A549 (cell line): ENCODE measurements around the gene MTFP1. TPM values are rescaled to one million over a fixed set of nuclear protein-coding genes. Genes with fewer than 3 reads are reported as not detected.
A peak's percentile ranks its signal among the peaks of the same experiment; 100 is the strongest.

Experiments
- ATAC-seq, 2 experiments: fragments of 200-7000 bp in 1 of 2; fragments of >200 bp in 1 of 2; cut with Nextera tagmentation in 1 of 2; cut with Tn5 transposase in 1 of 2; 3 replicates each; pipeline versions ENCODE4 v1.8.0 to v1.9.1; 2018 to 2020; ENCODE audit warnings: mild to moderate bottlenecking in 1 of 2, moderate library complexity in 1 of 2
- CTCF ChIA-PET: fragments of 300-600 bp; sonication (Branson Sonifier 250); formaldehyde crosslinking; extraction: SDS; loops from one replicate; lab custom pipeline; 2021; ENCODE audit warnings: antibody characterized with exemption, inconsistent platforms; lab: Yijun Ruan, JAX
- POLR2A ChIA-PET: fragments of 350-600 bp; formaldehyde crosslinking; extraction: SDS; loops from one replicate; lab custom pipeline; 2021; ENCODE audit warnings: antibody characterized with exemption, inconsistent platforms; lab: Yijun Ruan, JAX
- DNase-seq, 2 experiments: peaks; one replicate each; pipeline versions ENCODE4 v3.0.0 to v3.0.0-alpha.2; 2011 to 2016; ENCODE audit warnings: low read depth in 1 of 2, low spot score in 1 of 2
- FAIRE-seq: peaks from 2 replicates; lab custom pipeline; 2011; peaks lifted over from hg19 to GRCh38; lab: Jason Lieb, UNC
- H3K27ac ChIP-seq, 2 experiments: fragments of >200 bp; sonication (Bioruptor Twin); formaldehyde crosslinking; 3 replicates each; pipeline ENCODE4 v1.5.1; 2016 to 2017
- H3K4me1 ChIP-seq: fragments of >200 bp; sonication (Bioruptor Twin); formaldehyde crosslinking; 3 replicates; pipeline ENCODE4 v1.6.1; 2016
- H3K4me2 ChIP-seq: fragments of >200 bp; sonication (Bioruptor Twin); formaldehyde crosslinking; 3 replicates; pipeline ENCODE4 v1.6.1; 2016
- H3K4me3 ChIP-seq: fragments of >200 bp; sonication (Bioruptor Twin); formaldehyde crosslinking; 3 replicates; pipeline ENCODE4 v1.5.1; 2016
- H3K9me3 ChIP-seq: fragments of >200 bp; sonication (Bioruptor Twin); formaldehyde crosslinking; 3 replicates; pipeline ENCODE4 v1.6.1; 2016
- ATOH8 ChIP-seq: fragments of 250-450 bp; sonication (Bioruptor Pico); IDR thresholded peaks from 2 replicates; pipeline ENCODE4 v1.5.0; 2020; ENCODE audit warnings: low read depth, mild to moderate bottlenecking, moderate library complexity
- CBX8 ChIP-seq: fragments of 200-600 bp; sonication (generic); IDR thresholded peaks from 2 replicates; pipeline ENCODE4 v1.6.1; 2016
- EHMT2 ChIP-seq: fragments of 200-600 bp; sonication (generic); IDR thresholded peaks from 2 replicates; pipeline ENCODE4 v1.6.1; 2016; ENCODE audit warnings: antibody characterized with exemption, low read depth, mild to moderate bottlenecking, moderate library complexity
- ESRRA ChIP-seq: fragments of 150-350 bp; IDR thresholded peaks from 2 replicates; pipeline ENCODE4 v1.6.1; 2014; ENCODE audit warnings: mild to moderate bottlenecking, low read length, borderline replicate concordance
- FOSB ChIP-seq: fragments of 250-450 bp; sonication (Bioruptor Pico); IDR thresholded peaks from 2 replicates; pipeline ENCODE4 v1.5.0; 2020; ENCODE audit warnings: mild to moderate bottlenecking, moderate library complexity
- HOXB5 ChIP-seq: fragments of 250-450 bp; sonication (Bioruptor Pico); IDR thresholded peaks from 2 replicates; pipeline ENCODE4 v1.5.0; 2020; ENCODE audit warnings: mild to moderate bottlenecking, moderate library complexity
- POLR2A ChIP-seq: IDR thresholded peaks from 2 replicates; pipeline ENCODE4 v1.6.1; 2012; ENCODE audit warnings: mild to moderate bottlenecking, low read length
- RNF2 ChIP-seq: fragments of 200-600 bp; sonication (generic); IDR thresholded peaks from 2 replicates; pipeline ENCODE4 v1.6.1; 2016; ENCODE audit warnings: low read depth, mild to moderate bottlenecking, antibody characterized with exemption, moderate library complexity, borderline replicate concordance
- SMC3 ChIP-seq: fragments of >200 bp; sonication (Bioruptor Twin); formaldehyde crosslinking; IDR thresholded peaks from 3 replicates; pipeline ENCODE4 v1.6.1; 2018; ENCODE audit warnings: inconsistent platforms
- SREBF2 ChIP-seq: fragments of 450-650 bp; IDR thresholded peaks from 2 replicates; pipeline ENCODE4 v1.6.1; 2014; ENCODE audit warnings: mild to moderate bottlenecking, moderate library complexity
- WGBS: methylation state at CpG from one replicate; pipeline ENCODE4 v1.1.6; 2017; ENCODE audit errors: missing lambda C conversion rate; 5-methylcytosine and 5-hydroxymethylcytosine counted together
- polyA plus RNA-seq, 4 experiments: library from polyadenylated mRNA; depleted of rRNA in 3 of 4; stranded (reverse); fragments of >200 nt; fragmentation: RNase III in 1 of 4; extraction: RNeasy Plus Mini Kit Qiagen cat#74134 plus additional on column Dnase treatment in 1 of 4; gene quantifications; 2 replicates in 3 of 4; 3 replicates in 1 of 4; pipeline ENCODE4 v1.2.3, GENCODE V29; 2011 to 2017
- TF ChIP-seq, protein P1 (sequence below): fragments of 200-600 bp; sonication (generic); IDR thresholded peaks from 2 replicates; pipeline ENCODE4 v1.6.1; 2016; ENCODE audit warnings: antibody characterized with exemption, mild to moderate bottlenecking, moderate library complexity

The MTFP1 gene
- polyA plus RNA-seq, 2 of the 4 experiments (the other 2 are of a cell fraction) = 23.8 to 52.0 TPM

- peak; percentile 37; the same call in 1 of the 2 replicates for TF ChIP-seq POLR2A
- TF ChIP-seq CBX8 = no peak
- no peak for TF ChIP-seq FOSB (CRISPR knock-in tag)
- TF ChIP-seq SREBF2 = no peak
- TF ChIP-seq, protein P1, sequence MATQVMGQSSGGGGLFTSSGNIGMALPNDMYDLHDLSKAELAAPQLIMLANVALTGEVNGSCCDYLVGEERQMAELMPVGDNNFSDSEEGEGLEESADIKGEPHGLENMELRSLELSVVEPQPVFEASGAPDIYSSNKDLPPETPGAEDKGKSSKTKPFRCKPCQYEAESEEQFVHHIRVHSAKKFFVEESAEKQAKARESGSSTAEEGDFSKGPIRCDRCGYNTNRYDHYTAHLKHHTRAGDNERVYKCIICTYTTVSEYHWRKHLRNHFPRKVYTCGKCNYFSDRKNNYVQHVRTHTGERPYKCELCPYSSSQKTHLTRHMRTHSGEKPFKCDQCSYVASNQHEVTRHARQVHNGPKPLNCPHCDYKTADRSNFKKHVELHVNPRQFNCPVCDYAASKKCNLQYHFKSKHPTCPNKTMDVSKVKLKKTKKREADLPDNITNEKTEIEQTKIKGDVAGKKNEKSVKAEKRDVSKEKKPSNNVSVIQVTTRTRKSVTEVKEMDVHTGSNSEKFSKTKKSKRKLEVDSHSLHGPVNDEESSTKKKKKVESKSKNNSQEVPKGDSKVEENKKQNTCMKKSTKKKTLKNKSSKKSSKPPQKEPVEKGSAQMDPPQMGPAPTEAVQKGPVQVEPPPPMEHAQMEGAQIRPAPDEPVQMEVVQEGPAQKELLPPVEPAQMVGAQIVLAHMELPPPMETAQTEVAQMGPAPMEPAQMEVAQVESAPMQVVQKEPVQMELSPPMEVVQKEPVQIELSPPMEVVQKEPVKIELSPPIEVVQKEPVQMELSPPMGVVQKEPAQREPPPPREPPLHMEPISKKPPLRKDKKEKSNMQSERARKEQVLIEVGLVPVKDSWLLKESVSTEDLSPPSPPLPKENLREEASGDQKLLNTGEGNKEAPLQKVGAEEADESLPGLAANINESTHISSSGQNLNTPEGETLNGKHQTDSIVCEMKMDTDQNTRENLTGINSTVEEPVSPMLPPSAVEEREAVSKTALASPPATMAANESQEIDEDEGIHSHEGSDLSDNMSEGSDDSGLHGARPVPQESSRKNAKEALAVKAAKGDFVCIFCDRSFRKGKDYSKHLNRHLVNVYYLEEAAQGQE = no peak
- no peak for TF ChIP-seq ESRRA
Observed at GRCh38 chr22:30423959-30424533, 1.5 kb upstream of the MTFP1 start (continued).

DNA sequence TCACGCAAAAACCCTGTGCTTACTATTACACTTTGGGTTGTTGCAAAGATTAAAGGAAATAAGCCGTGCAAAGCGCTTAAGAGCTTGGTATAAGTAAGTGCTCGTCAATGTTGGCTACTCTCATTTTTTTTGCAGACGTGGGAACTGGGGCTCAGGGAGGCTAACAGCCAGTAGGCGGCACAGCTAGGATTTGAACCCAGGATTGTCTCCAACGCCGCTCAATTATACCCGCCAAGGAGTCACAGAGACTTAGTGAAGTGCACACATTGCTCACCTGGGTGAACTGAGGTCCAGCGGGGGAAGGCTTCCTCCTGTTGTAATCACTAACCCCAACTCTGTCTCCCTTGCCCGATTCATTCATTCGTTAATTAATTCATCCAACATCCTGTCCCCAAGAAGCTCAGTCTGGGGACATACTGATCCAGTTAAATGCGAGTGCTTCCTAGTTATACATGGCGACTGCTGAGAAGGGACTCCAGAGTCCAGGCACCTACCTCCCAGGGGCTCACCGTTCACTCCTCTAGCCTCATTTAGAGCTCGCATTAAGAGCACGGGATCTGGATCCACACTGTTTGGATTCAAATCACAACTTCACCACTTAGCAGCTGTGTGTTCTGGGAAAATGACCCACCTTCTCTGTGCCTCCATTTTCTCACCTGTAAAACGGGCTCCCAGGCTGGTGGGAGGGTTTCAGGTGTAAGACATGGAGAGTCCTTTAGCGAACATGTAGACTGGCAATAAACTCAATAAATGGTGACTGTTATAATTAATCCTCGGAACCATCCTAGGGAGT lies 838 bp upstream of the MTFP1 start:
- FAIRE-seq (no peak), ATAC-seq (no peak), DNase-seq (peak in 1 of 2 experiments; percentile 30)
- Histone ChIP-seq H3K4me1 (peaks cover 39% of the 10 kb centered on the region), H3K27ac (peak overlapping the region; percentile 97), H3K4me2 (peak overlapping the region; percentile 90), H3K4me3 (peak overlapping the region; percentile 68), H3K9me3 (no peaks in the 10 kb centered on the region)
- CTCF ChIA-PET = interaction anchor here (0.6 to 3.9 kb wide), 9 partner anchors 13 to 181 kb away, joined by 3 to 17 read pairs (median 5); partner anchors contain the start of gene CASTOR1
- WGBS = 46% methylated on average over 20 of the region's 20 CpGs
- TF ChIP-seq RNF2 (no peak), ATOH8 (CRISPR knock-in tag) (0 out of 2 replicates have a peak, but pooled peaks have one; percentile 7)
- POLR2A ChIA-PET = interaction anchor here (1.2 to 3.1 kb wide), 6 partner anchors 12 to 182 kb away, joined by 3 to 12 read pairs (median 5); partner anchors contain the start of genes CASTOR1, CCDC157, SEC14L2 and SF3A1

GRCh38 chr22:30425327-30425615 lies 297 bp upstream of the MTFP1 start:
- Histone ChIP-seq H3K4me3 (peak overlapping the region; percentile 68), H3K4me2 (peak overlapping the region; percentile 90), H3K9me3 (no peaks in the 10 kb centered on the region), H3K27ac (peak overlapping the region; percentile 97), H3K4me1 (peaks cover 33% of the 10 kb centered on the region)
- CTCF ChIA-PET = interaction anchor here (1.0 to 3.9 kb wide), 6 partner anchors 20 to 181 kb away, joined by 4 to 17 read pairs (median 11); partner anchors contain the start of gene CASTOR1
- ATAC-seq (no peak; a peak in 1 of 6 replicates), FAIRE-seq (no peak), DNase-seq (no peak)
- POLR2A ChIA-PET = interaction anchor here (0.7 to 1.8 kb wide), 2 partner anchors 12 to 143 kb away, joined by 5 read pairs; no protein-coding TSS in a partner anchor
- no peak for TF ChIP-seq SMC3
- no peak for TF ChIP-seq HOXB5 (CRISPR knock-in tag)
- TF ChIP-seq EHMT2 = no peak
- TF ChIP-seq RNF2 = no peak
- 14% methylated on average over 9 of the region's 9 CpGs for WGBS
